ENCODE data around the gene RMDN3.

The RMDN3 gene

GRCh38 chr15:40762919-40763800, 8.1 kb upstream of the RMDN3 start:
- Histone ChIP-seq H3K9me3 (ENCODE audit: low read length) (no peaks in the 10 kb centered on the region), H3K27ac (ENCODE audit: low read depth, low read length) (peak overlapping the region; percentile 70), H3K27me3 (ENCODE audit: control insufficient read depth in 1 of 2, insufficient read depth in 2 of 2, low read length in 2 of 2) (no peaks in the 10 kb centered on the region), H3K9ac (ENCODE audit: low read length) (no peak overlapping the region), H3K4me3 (ENCODE audit: low read depth in 1 of 2, low read length in 2 of 2) (peak overlapping the region; percentile 47 to 60), H3K36me3 (ENCODE audit: insufficient read depth, low read length) (no peaks in the 10 kb centered on the region), H3K4me1 (ENCODE audit: insufficient read depth, low read length) (peaks cover 14% of the 10 kb centered on the region)

DNA sequence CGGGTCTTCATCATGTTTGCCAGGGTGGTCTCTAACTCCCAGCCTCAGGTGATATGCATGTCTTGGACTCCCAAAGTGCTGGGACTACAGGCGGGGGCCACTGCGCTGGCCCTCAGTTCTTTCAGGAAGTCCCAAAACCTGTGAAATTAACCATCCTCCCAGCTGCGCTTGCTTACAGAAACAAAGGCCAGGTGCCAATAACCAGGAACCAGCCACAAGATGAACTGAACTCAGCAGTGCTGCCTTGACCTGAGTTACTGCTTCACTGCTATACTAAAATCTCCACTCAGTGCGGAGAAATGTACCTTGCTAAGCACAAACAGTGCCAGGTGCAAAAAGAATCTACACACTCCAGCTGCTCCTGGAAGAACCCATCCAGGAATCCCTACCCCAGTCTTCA, 4.9 kb upstream of the RMDN3 start:
- Histone ChIP-seq H3K36me3 (ENCODE audit: insufficient read depth, low read length) (no peaks in the 10 kb centered on the region), H3K9me3 (ENCODE audit: low read length) (no peaks in the 10 kb centered on the region), H3K9ac (ENCODE audit: low read length) (no peak overlapping the region), H3K4me1 (ENCODE audit: insufficient read depth, low read length) (peaks cover 14% of the 10 kb centered on the region), H3K27ac (ENCODE audit: low read depth, low read length) (no peak overlapping the region), H3K27me3 (ENCODE audit: control insufficient read depth in 1 of 2, insufficient read depth in 2 of 2, low read length in 2 of 2) (no peaks in the 10 kb centered on the region), H3K4me3 (ENCODE audit: low read depth in 1 of 2, low read length in 2 of 2) (no peak overlapping the region)

GRCh38 chr15:40756938-40757337, 1.9 kb upstream of the RMDN3 start:
- Histone ChIP-seq H3K9ac (ENCODE audit: low read length) (no peak overlapping the region), H3K27ac (ENCODE audit: low read depth, low read length) (no peak overlapping the region)

GRCh38 chr15:40755812-40756208, 756 bp upstream of the RMDN3 start:
- peak overlapping the region; percentile 85 for H3K27ac ChIP-seq (ENCODE audit: low read depth, low read length)
- H3K4me3 ChIP-seq (ENCODE audit: low read depth in 1 of 2, low read length in 2 of 2), result peak overlapping the region; percentile 75 to 93
- peaks cover 7% of the 10 kb centered on the region for H3K4me1 ChIP-seq (ENCODE audit: insufficient read depth, low read length)
- H3K36me3 ChIP-seq (ENCODE audit: insufficient read depth, low read length), result peaks cover 12% of the 10 kb centered on the region
- H3K9ac ChIP-seq (ENCODE audit: low read length), result peak overlapping the region; percentile 58
- no peaks in the 10 kb centered on the region for H3K9me3 ChIP-seq (ENCODE audit: low read length)
- no peaks in the 10 kb centered on the region for H3K27me3 ChIP-seq (ENCODE audit: control insufficient read depth in 1 of 2, insufficient read depth in 2 of 2, low read length in 2 of 2)

More at GRCh38 chr15:40756938-40757337, 1.9 kb upstream of the RMDN3 start:
- peaks cover 7% of the 10 kb centered on the region for H3K4me1 ChIP-seq (ENCODE audit: insufficient read depth, low read length)
- H3K27me3 ChIP-seq (ENCODE audit: control insufficient read depth in 1 of 2, insufficient read depth in 2 of 2, low read length in 2 of 2), result no peaks in the 10 kb centered on the region
- peaks cover under 1% of the 10 kb centered on the region for H3K36me3 ChIP-seq (ENCODE audit: insufficient read depth, low read length)
- H3K4me3 ChIP-seq (ENCODE audit: low read depth in 1 of 2, low read length in 2 of 2), result no peak overlapping the region
- no peaks in the 10 kb centered on the region for H3K9me3 ChIP-seq (ENCODE audit: low read length)

DNA sequence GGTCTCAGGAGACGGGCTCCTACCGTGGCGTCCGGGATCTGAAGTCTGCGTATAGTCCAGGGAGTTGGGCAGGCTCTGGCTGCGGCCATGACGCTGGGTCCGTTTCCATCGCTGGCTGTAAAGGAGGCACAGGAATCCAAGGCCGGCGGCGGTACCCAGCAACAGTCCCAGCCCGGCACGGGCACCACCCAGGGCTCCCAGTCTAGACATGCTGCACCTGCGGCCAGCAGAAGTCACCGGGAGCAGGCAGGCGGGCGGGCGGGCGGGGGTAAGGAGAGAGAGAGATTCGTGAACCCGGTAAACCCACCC, 526 bp downstream of the RMDN3 start:
- H3K9ac ChIP-seq (ENCODE audit: low read length), result peak overlapping the region; percentile 36
- no peaks in the 10 kb centered on the region for H3K27me3 ChIP-seq (ENCODE audit: control insufficient read depth in 1 of 2, insufficient read depth in 2 of 2, low read length in 2 of 2)
- peak overlapping the region; percentile 75 to 93 for H3K4me3 ChIP-seq (ENCODE audit: low read depth in 1 of 2, low read length in 2 of 2)
- peaks cover 21% of the 10 kb centered on the region for H3K36me3 ChIP-seq (ENCODE audit: insufficient read depth, low read length)
- H3K9me3 ChIP-seq (ENCODE audit: low read length), result no peaks in the 10 kb centered on the region
- peak overlapping the region; percentile 85 for H3K27ac ChIP-seq (ENCODE audit: low read depth, low read length)
- H3K4me1 ChIP-seq (ENCODE audit: insufficient read depth, low read length), result peaks cover 7% of the 10 kb centered on the region

DNA sequence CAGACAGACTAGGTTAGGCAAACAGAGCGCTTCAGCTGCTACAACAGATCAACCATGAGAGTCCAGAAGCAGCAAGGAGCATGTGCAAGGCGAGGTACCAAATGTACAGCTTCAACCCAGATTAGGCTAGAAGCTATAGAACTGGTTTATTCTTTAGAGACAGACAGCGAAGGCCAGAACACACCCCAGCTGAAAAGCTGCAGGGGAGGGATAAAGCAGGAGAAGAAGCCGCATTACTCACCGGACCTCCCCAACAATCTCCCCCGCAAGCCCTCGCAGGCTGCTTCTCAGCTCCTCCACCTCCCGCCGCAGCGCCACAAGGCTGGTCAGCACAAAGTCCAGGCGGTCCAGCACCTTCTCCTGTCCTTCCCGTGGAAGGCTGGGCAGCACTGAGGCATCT, 3.3 kb downstream of the RMDN3 start:
- Histone ChIP-seq H3K36me3 (ENCODE audit: insufficient read depth, low read length) (peaks cover 26% of the 10 kb centered on the region), H3K9ac (ENCODE audit: low read length) (no peak overlapping the region), H3K27me3 (ENCODE audit: control insufficient read depth in 1 of 2, insufficient read depth in 2 of 2, low read length in 2 of 2) (no peaks in the 10 kb centered on the region), H3K27ac (ENCODE audit: low read depth, low read length) (no peak overlapping the region), H3K4me1 (ENCODE audit: insufficient read depth, low read length) (peaks cover 7% of the 10 kb centered on the region), H3K9me3 (ENCODE audit: low read length) (no peaks in the 10 kb centered on the region), H3K4me3 (ENCODE audit: low read depth in 1 of 2, low read length in 2 of 2) (no peak overlapping the region)

GRCh38 chr15:40750885-40751284, 4.2 kb downstream of the RMDN3 start:
- no peak overlapping the region for H3K27ac ChIP-seq (ENCODE audit: low read depth, low read length)
- H3K36me3 ChIP-seq (ENCODE audit: insufficient read depth, low read length), result peaks cover 26% of the 10 kb centered on the region
- no peak overlapping the region for H3K4me3 ChIP-seq (ENCODE audit: low read depth in 1 of 2, low read length in 2 of 2)
- peaks cover 7% of the 10 kb centered on the region for H3K4me1 ChIP-seq (ENCODE audit: insufficient read depth, low read length)
- no peak overlapping the region for H3K9ac ChIP-seq (ENCODE audit: low read length)
- H3K9me3 ChIP-seq (ENCODE audit: low read length), result no peaks in the 10 kb centered on the region
- no peaks in the 10 kb centered on the region for H3K27me3 ChIP-seq (ENCODE audit: control insufficient read depth in 1 of 2, insufficient read depth in 2 of 2, low read length in 2 of 2)

DNA sequence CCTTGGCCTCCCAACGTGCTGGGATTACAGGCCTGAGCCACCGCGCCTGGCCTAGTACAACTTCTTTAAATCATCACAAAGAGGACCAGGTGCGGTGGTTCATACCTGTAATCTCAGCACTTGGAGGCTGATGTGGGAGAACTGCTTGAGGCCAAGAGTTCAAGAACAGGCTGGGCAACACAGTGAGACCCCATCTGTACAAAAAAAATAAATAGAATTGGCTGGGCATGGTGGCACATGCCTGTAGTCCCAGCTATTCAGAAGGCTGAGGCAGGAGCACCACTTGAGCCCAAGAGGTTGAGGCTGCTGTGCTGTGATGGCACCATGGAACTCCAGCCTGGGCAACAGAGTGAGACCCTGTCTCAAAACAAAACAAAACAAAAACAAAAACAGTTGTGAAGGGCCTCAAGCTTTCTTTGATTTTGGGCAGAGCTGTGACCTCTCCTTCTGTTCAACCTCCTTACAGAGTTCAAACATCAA, 5.9 kb downstream of the RMDN3 start:
- no peak overlapping the region for H3K27ac ChIP-seq (ENCODE audit: low read depth, low read length)
- H3K9me3 ChIP-seq (ENCODE audit: low read length), result no peaks in the 10 kb centered on the region
- H3K4me3 ChIP-seq (ENCODE audit: low read depth in 1 of 2, low read length in 2 of 2), result no peak overlapping the region
- H3K9ac ChIP-seq (ENCODE audit: low read length), result no peak overlapping the region
- peaks cover 7% of the 10 kb centered on the region for H3K4me1 ChIP-seq (ENCODE audit: insufficient read depth, low read length)
- no peaks in the 10 kb centered on the region for H3K27me3 ChIP-seq (ENCODE audit: control insufficient read depth in 1 of 2, insufficient read depth in 2 of 2, low read length in 2 of 2)
- peaks cover 33% of the 10 kb centered on the region for H3K36me3 ChIP-seq (ENCODE audit: insufficient read depth, low read length)

- Histone ChIP-seq H3K4me1 (ENCODE audit: insufficient read depth, low read length) (no peaks in the 10 kb centered on the region), H3K36me3 (ENCODE audit: insufficient read depth, low read length) (peaks cover 42% of the 10 kb centered on the region)
These were observed 7.1 kb downstream of the RMDN3 start for GRCh38 chr15:40747685-40748631.

GRCh38 chr15:40746916-40747418, 8.1 kb downstream of the RMDN3 start:
- Histone ChIP-seq H3K9me3 (ENCODE audit: low read length) (no peaks in the 10 kb centered on the region), H3K27me3 (ENCODE audit: control insufficient read depth in 1 of 2, insufficient read depth in 2 of 2, low read length in 2 of 2) (no peaks in the 10 kb centered on the region), H3K4me1 (ENCODE audit: insufficient read depth, low read length) (no peaks in the 10 kb centered on the region), H3K36me3 (ENCODE audit: insufficient read depth, low read length) (peaks cover 41% of the 10 kb centered on the region), H3K9ac (ENCODE audit: low read length) (no peak overlapping the region), H3K27ac (ENCODE audit: low read depth, low read length) (no peak overlapping the region), H3K4me3 (ENCODE audit: low read depth in 1 of 2, low read length in 2 of 2) (no peak overlapping the region)

More at GRCh38 chr15:40747685-40748631, 7.1 kb downstream of the RMDN3 start:
- Histone ChIP-seq H3K9me3 (ENCODE audit: low read length) (no peaks in the 10 kb centered on the region), H3K27ac (ENCODE audit: low read depth, low read length) (no peak overlapping the region), H3K9ac (ENCODE audit: low read length) (no peak overlapping the region), H3K4me3 (ENCODE audit: low read depth in 1 of 2, low read length in 2 of 2) (no peak overlapping the region), H3K27me3 (ENCODE audit: control insufficient read depth in 1 of 2, insufficient read depth in 2 of 2, low read length in 2 of 2) (no peaks in the 10 kb centered on the region)

GRCh38 chr15:40744815-40745152, 10.3 kb downstream of the RMDN3 start:
- H3K27ac ChIP-seq (ENCODE audit: low read depth, low read length), result no peak overlapping the region
- no peak overlapping the region for H3K9ac ChIP-seq (ENCODE audit: low read length)
- H3K4me1 ChIP-seq (ENCODE audit: insufficient read depth, low read length), result no peaks in the 10 kb centered on the region
- H3K4me3 ChIP-seq (ENCODE audit: low read depth in 1 of 2, low read length in 2 of 2), result no peak overlapping the region
- no peaks in the 10 kb centered on the region for H3K27me3 ChIP-seq (ENCODE audit: control insufficient read depth in 1 of 2, insufficient read depth in 2 of 2, low read length in 2 of 2)
- H3K36me3 ChIP-seq (ENCODE audit: insufficient read depth, low read length), result peaks cover 26% of the 10 kb centered on the region
- no peaks in the 10 kb centered on the region for H3K9me3 ChIP-seq (ENCODE audit: low read length)
